ENCODE measurements around the gene EVL. TPM values are rescaled to one million over a fixed set of nuclear protein-coding genes. Genes with fewer than 3 reads are reported as not detected.

The EVL gene
- total and polyA plus RNA-seq, 10 of the 15 experiments (the other 5 are each of a cell fraction or from before 2014, with no cell fraction given) = 11.9 to 341 (median 89.8) TPM

DNA sequence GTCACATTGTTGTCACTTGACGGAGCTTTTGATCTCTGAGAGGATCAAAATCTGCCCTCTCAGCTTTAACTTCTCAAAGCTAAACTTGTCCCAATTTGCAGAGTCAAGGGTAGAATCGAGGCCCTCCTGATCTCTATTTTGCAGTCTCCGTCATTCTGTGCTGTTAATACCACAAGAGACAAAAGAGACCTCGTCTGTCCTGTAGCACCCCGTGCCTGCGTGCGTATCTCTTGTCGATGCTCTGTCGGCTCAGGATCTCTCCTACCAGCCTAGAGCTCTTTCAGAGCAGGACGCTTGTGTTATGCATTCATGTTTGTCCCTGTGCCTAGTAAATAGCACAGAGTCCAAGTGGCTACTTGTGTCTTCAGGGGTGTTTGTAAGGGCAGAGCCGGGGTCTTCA, 5.1 kb downstream of the EVL start:
- Histone ChIP-seq H3K4me3 (peak overlapping the region; percentile 68; the same call in 1 of the 2 replicates), H4K20me1 (ENCODE audit: control insufficient read depth, insufficient read depth) (0 out of 2 replicates have a peak, but pooled peaks cover 4% of the 10 kb centered on the region), H3K4me2 (ENCODE audit: control insufficient read depth, insufficient read depth) (peak overlapping the region; percentile 86), H3K36me3 (ENCODE audit: control insufficient read depth in 2 of 2, insufficient read depth in 2 of 2, low read length in 1 of 2) (peaks cover 1 to 3% of the 10 kb centered on the region in 2 experiments; a peak in 3 of 4 replicates), H2AFZ (ENCODE audit: control insufficient read depth, low read depth, low read length) (no peak overlapping the region), H3K4me1 (ENCODE audit: control insufficient read depth, insufficient read depth, low read length) (peaks cover 71% of the 10 kb centered on the region), H3K27ac (ENCODE audit: control insufficient read depth, insufficient read depth) (peak overlapping the region; percentile 73), H3K27me3 (replicated peaks in 1 of 2; ENCODE audit: control insufficient read depth in 2 of 2, insufficient read depth in 2 of 2, low read length in 1 of 2) (no peaks in the 10 kb centered on the region), H3K9ac (ENCODE audit: control insufficient read depth, insufficient read depth, low read length) (peak overlapping the region; percentile 80; the same call in 1 of the 2 replicates), H3K9me3 (replicated peaks; ENCODE audit: control insufficient read depth, insufficient read depth, low read length) (no peaks in the 10 kb centered on the region), H3K79me2 (ENCODE audit: control insufficient read depth, insufficient read depth, low read length) (peaks cover 94% of the 10 kb centered on the region)
- ATAC-seq = no peak
- CTCF ChIA-PET = interaction anchor here (1.2 to 12.8 kb wide), 10 partner anchors 15 to 305 kb away, joined by 3 to 156 read pairs (median 16); a partner anchor contains a TSS
- TF ChIP-seq EED (IDR thresholded peaks at IDR 0.05; ENCODE audit: low read depth) (no peak), POLR2AphosphoS5 (IDR thresholded peaks at IDR 0.05; ENCODE audit: low read length) (no peak), POLR2AphosphoS2 (IDR thresholded peaks at IDR 0.05; ENCODE audit: low read depth, low read length) (0 out of 2 replicates have a peak, but pooled peaks have one; percentile 19)
- TF ChIP-seq, protein P1, sequence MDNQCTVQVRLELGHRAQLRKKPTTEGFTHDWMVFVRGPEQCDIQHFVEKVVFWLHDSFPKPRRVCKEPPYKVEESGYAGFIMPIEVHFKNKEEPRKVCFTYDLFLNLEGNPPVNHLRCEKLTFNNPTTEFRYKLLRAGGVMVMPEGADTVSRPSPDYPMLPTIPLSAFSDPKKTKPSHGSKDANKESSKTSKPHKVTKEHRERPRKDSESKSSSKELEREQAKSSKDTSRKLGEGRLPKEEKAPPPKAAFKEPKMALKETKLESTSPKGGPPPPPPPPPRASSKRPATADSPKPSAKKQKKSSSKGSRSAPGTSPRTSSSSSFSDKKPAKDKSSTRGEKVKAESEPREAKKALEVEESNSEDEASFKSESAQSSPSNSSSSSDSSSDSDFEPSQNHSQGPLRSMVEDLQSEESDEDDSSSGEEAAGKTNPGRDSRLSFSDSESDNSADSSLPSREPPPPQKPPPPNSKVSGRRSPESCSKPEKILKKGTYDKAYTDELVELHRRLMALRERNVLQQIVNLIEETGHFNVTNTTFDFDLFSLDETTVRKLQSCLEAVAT (IDR thresholded peaks at IDR 0.05) = peak; percentile 98
- TF ChIP-seq, protein P2, sequence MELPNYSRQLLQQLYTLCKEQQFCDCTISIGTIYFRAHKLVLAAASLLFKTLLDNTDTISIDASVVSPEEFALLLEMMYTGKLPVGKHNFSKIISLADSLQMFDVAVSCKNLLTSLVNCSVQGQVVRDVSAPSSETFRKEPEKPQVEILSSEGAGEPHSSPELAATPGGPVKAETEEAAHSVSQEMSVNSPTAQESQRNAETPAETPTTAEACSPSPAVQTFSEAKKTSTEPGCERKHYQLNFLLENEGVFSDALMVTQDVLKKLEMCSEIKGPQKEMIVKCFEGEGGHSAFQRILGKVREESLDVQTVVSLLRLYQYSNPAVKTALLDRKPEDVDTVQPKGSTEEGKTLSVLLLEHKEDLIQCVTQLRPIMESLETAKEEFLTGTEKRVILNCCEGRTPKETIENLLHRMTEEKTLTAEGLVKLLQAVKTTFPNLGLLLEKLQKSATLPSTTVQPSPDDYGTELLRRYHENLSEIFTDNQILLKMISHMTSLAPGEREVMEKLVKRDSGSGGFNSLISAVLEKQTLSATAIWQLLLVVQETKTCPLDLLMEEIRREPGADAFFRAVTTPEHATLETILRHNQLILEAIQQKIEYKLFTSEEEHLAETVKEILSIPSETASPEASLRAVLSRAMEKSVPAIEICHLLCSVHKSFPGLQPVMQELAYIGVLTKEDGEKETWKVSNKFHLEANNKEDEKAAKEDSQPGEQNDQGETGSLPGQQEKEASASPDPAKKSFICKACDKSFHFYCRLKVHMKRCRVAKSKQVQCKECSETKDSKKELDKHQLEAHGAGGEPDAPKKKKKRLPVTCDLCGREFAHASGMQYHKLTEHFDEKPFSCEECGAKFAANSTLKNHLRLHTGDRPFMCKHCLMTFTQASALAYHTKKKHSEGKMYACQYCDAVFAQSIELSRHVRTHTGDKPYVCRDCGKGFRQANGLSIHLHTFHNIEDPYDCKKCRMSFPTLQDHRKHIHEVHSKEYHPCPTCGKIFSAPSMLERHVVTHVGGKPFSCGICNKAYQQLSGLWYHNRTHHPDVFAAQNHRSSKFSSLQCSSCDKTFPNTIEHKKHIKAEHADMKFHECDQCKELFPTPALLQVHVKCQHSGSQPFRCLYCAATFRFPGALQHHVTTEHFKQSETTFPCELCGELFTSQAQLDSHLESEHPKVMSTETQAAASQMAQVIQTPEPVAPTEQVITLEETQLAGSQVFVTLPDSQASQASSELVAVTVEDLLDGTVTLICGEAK (IDR thresholded peaks at IDR 0.05; ENCODE audit: borderline replicate concordance) = peak; percentile 49; the same call in 1 of the 2 replicates
- FAIRE-seq = no peak
- POLR2A ChIA-PET = interaction anchor here (0.9 to 7.0 kb wide), 6 partner anchors 7 to 45 kb away, joined by 3 to 51 read pairs (median 10); partner anchors contain the start of gene EVL
- RAD21 ChIA-PET (ENCODE audit: unreplicated experiment) = interaction anchor here (1.0 to 6.3 kb wide), 10 partner anchors 9 to 187 kb away, joined by 3 to 65 read pairs (median 12); no protein-coding TSS in a partner anchor
- in situ Hi-C loops (cut with MboI) = no loop called here
- intact Hi-C loops (cut with micrococcal nuclease; ENCODE audit: unreplicated experiment) = no loop called here
- no TSS peak for BruUV-seq (replicated peaks)
- DNase-seq (ENCODE audit: low read depth, low spot score) = no peak
- 96% methylated on average over 11 of the region's 11 CpGs for WGBS (ENCODE audit: insufficient coverage, insufficient replicate concordance, low lambda C conversion rate, missing lambda C conversion rate)
- SMC1A ChIA-PET (ENCODE audit: uncharacterized antibody, unreplicated experiment) = interaction anchor here (0.6 to 8.7 kb wide), 16 partner anchors 8 to 122 kb away, joined by 3 to 96 read pairs (median 8); no protein-coding TSS in a partner anchor

Measured in GM12878 (cell line).